ENCODE data around the gene PPP1R8.

DNA sequence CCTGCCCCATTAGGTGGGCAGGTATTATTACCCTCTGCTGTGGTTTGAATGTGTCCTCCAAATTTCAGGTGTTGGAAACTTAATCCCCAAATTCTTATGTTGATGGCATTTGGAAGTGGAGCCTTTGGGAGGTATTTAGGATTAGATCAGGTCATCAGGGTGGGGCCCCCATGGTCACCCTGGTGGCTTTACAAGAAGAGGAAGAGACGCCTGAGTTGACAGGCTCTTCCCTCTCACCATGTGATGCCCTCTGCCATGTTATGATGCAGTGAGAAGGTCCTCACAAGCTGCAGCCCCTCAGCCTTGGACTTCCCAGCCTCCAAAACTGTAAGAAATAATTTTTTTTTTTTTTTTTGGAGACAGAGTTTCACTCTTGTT is 32.9 kb downstream of the PPP1R8 start:
- TF ChIP-seq CTCF (conservative IDR thresholded peaks at IDR 0.05; ENCODE audit: low read length): no peak
- TF ChIP-seq EZH2phosphoT487 (IDR thresholded peaks at IDR 0.05; ENCODE audit: borderline replicate concordance, low read depth, low read length): no peak
